OCI-LY7 (cell line): ENCODE results near the gene TXNDC8. TPM values are rescaled to one million over a fixed set of nuclear protein-coding genes. Genes with fewer than 3 reads are reported as not detected.

Experiments
- BruUV-seq: library from RNA; stranded (reverse); fragments of 400-500 nt; replicated peaks from 2 replicates; lab custom pipeline; 2021; lab: Mats Ljungman, UMichigan
- CTCF ChIA-PET: fragments of 300-600 bp; sonication (Branson Sonifier 250); formaldehyde crosslinking; loops from one replicate; lab custom pipeline; 2022; ENCODE audit warnings: antibody characterized with exemption; ENCODE audit not compliant: unreplicated experiment; lab: Charles Lee
- POLR2A ChIA-PET: fragments of 300-600 bp; sonication (Branson Sonifier 250); formaldehyde crosslinking; loops from one replicate; lab custom pipeline; 2022; ENCODE audit warnings: antibody characterized with exemption; lab: Charles Lee
- DNase-seq: peaks from one replicate; pipeline ENCODE4 v3.0.0-alpha.2; 2015; ENCODE audit warnings: low spot score
- H2AFZ ChIP-seq: fragments of 200-600 bp; sonication (generic), shearing (Covaris generic); 2 replicates; pipeline ENCODE4 v1.6.1; 2014; ENCODE audit warnings: mild to moderate bottlenecking, antibody characterized with exemption, low read length, moderate library complexity
- H3K27ac ChIP-seq: fragments of 200-600 bp; sonication (generic); 2 replicates; pipeline ENCODE4 v1.5.1; 2014; ENCODE audit warnings: mixed run types, low read depth, mild to moderate bottlenecking, moderate library complexity, low read length, inconsistent platforms; ENCODE audit not compliant: poor library complexity, severe bottlenecking
- H3K36me3 ChIP-seq: fragments of 200-600 bp; sonication (generic); 2 replicates; pipeline ENCODE4 v1.6.1; 2014; ENCODE audit warnings: mild to moderate bottlenecking, antibody characterized with exemption, low read length, moderate library complexity, mixed read lengths; ENCODE audit not compliant: insufficient read depth
- H3K4me1 ChIP-seq: fragments of 200-600 bp; sonication (generic); 2 replicates; pipeline ENCODE4 v1.5.1; 2014; ENCODE audit warnings: mild to moderate bottlenecking, low read length; ENCODE audit not compliant: insufficient read depth, poor library complexity, severe bottlenecking
- H3K4me2 ChIP-seq: fragments of 200-600 bp; sonication (generic); 2 replicates; pipeline ENCODE4 v1.6.1; 2014; ENCODE audit warnings: mild to moderate bottlenecking, low read length
- H3K4me3 ChIP-seq: fragments of 200-600 bp; sonication (generic); 2 replicates; pipeline ENCODE4 v1.5.1; 2014; ENCODE audit warnings: mild to moderate bottlenecking, low read depth, low read length; ENCODE audit not compliant: poor library complexity, severe bottlenecking
- H3K79me2 ChIP-seq: fragments of 200-600 bp; sonication (generic); 2 replicates; pipeline ENCODE4 v1.6.1; 2016; ENCODE audit warnings: low read depth, mild to moderate bottlenecking, low read length, moderate library complexity, mixed read lengths; ENCODE audit not compliant: insufficient read depth
- H3K9me2 ChIP-seq: fragments of 200-600 bp; sonication (generic); 2 replicates; pipeline ENCODE4 v1.6.1; 2016; ENCODE audit warnings: mild to moderate bottlenecking, low read length, mixed read lengths; ENCODE audit not compliant: insufficient read depth
- H3K9me3 ChIP-seq: fragments of 200-600 bp; sonication (generic); 2 replicates; pipeline ENCODE4 v1.6.1; 2014; ENCODE audit warnings: mild to moderate bottlenecking, mixed run types, low read length, mixed read lengths
- H4K20me1 ChIP-seq: fragments of 200-600 bp; sonication (generic); 2 replicates; pipeline ENCODE4 v1.6.1; 2014; ENCODE audit warnings: mild to moderate bottlenecking, antibody characterized with exemption, low read length, moderate library complexity, mixed read lengths; ENCODE audit not compliant: insufficient read depth
- EZH2phosphoT487 ChIP-seq: fragments of 200-600 bp; sonication (generic); IDR thresholded peaks from 2 replicates; pipeline ENCODE4 v1.6.1; 2018; ENCODE audit warnings: low read depth, borderline replicate concordance, mild to moderate bottlenecking, mixed run types, antibody characterized with exemption, low read length, moderate library complexity, mixed read lengths
- intact Hi-C: fragments of 100-400 bp; cut with micrococcal nuclease; formaldehyde crosslinking; loops from one replicate; pipeline ENCODE4 v1.10.0; 2022; ENCODE audit not compliant: unreplicated experiment
- total RNA-seq, 2 experiments: library from RNA; depleted of rRNA in 1 of 2; stranded (reverse); fragments of >200 nt in 1 of 2; shearing (Covaris generic) in 1 of 2; gene quantifications; 2 replicates each; pipeline ENCODE4 v1.2.3, GENCODE V29; 2014 to 2022
- TF ChIP-seq, protein P1 (sequence below): fragments of 200-600 bp; sonication (generic); conservative IDR thresholded peaks from 2 replicates; pipeline ENCODE4 v1.5.1; 2014; ENCODE audit warnings: mild to moderate bottlenecking, antibody characterized with exemption, low read length, moderate library complexity, mixed read lengths

TXNDC8 gene
- total RNA-seq, 2 experiments from 2014 or later, result not detected

- H3K9me3 ChIP-seq, result no peaks in the 10 kb centered on the region
- no peak overlapping the region for H2AFZ ChIP-seq
- POLR2A ChIA-PET, result interaction anchor here (0.6 to 1.8 kb wide), 6 partner anchors 14 to 53 kb away, joined by 3 to 5 read pairs (median 4); no protein-coding TSS in a partner anchor
- H3K4me1 ChIP-seq, result peaks cover 26% of the 10 kb centered on the region
- no peak overlapping the region for H3K27ac ChIP-seq
- intact Hi-C loops, result loop anchor here (5.0 kb wide), 1 partner anchor 49 kb away; no protein-coding TSS in a partner anchor
- H4K20me1 ChIP-seq, result peaks cover 14% of the 10 kb centered on the region; the same call in 1 of the 2 replicates
- no peak overlapping the region for H3K4me3 ChIP-seq
- DNase-seq, result no peak
- no peaks in the 10 kb centered on the region for H3K9me2 ChIP-seq
- TF ChIP-seq, protein P1, sequence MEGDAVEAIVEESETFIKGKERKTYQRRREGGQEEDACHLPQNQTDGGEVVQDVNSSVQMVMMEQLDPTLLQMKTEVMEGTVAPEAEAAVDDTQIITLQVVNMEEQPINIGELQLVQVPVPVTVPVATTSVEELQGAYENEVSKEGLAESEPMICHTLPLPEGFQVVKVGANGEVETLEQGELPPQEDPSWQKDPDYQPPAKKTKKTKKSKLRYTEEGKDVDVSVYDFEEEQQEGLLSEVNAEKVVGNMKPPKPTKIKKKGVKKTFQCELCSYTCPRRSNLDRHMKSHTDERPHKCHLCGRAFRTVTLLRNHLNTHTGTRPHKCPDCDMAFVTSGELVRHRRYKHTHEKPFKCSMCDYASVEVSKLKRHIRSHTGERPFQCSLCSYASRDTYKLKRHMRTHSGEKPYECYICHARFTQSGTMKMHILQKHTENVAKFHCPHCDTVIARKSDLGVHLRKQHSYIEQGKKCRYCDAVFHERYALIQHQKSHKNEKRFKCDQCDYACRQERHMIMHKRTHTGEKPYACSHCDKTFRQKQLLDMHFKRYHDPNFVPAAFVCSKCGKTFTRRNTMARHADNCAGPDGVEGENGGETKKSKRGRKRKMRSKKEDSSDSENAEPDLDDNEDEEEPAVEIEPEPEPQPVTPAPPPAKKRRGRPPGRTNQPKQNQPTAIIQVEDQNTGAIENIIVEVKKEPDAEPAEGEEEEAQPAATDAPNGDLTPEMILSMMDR, result no peak
- TF ChIP-seq EZH2phosphoT487, result no peak
- CTCF ChIA-PET, result no interaction called here
- H3K4me2 ChIP-seq, result peak overlapping the region; percentile 87
- BruUV-seq, result no TSS peak
- H3K36me3 ChIP-seq, result no peaks in the 10 kb centered on the region
- H3K79me2 ChIP-seq, result peaks cover 31% of the 10 kb centered on the region
Measured at GRCh38 chr9:110257956-110258355, 79.7 kb downstream of the TXNDC8 start.

GRCh38 chr9:110257097-110257841 lies 80.4 kb downstream of the TXNDC8 start:
- intact Hi-C loops, result loop anchor here (5.0 kb wide), 1 partner anchor 50 kb away; no protein-coding TSS in a partner anchor
- no peak for DNase-seq
- peak overlapping the region; percentile 87 for H3K4me2 ChIP-seq
- no peak overlapping the region for H3K27ac ChIP-seq
- no TSS peak for BruUV-seq
- H3K4me1 ChIP-seq, result peaks cover 26% of the 10 kb centered on the region
- H3K79me2 ChIP-seq, result peaks cover 37% of the 10 kb centered on the region
- no peaks in the 10 kb centered on the region for H3K9me3 ChIP-seq
- TF ChIP-seq EZH2phosphoT487, result no peak
- TF ChIP-seq, protein P1, result no peak
- POLR2A ChIA-PET, result interaction anchor here (0.6 to 1.8 kb wide), 10 partner anchors 13 to 187 kb away, joined by 3 to 6 read pairs (median 4); no protein-coding TSS in a partner anchor
- H3K4me3 ChIP-seq, result peak overlapping the region; percentile 92
- H2AFZ ChIP-seq, result peak overlapping the region; percentile 72
- H4K20me1 ChIP-seq, result peaks cover 14% of the 10 kb centered on the region; the same call in 1 of the 2 replicates
- CTCF ChIA-PET, result interaction anchor here (0.6 kb wide), 1 partner anchor 131 kb away, joined by 10 read pairs; no protein-coding TSS in a partner anchor
- H3K36me3 ChIP-seq, result no peaks in the 10 kb centered on the region
- no peaks in the 10 kb centered on the region for H3K9me2 ChIP-seq
